A549 (cell line): Measurements from ENCODE around the gene EFS.

Experiments used
- E2F6 ChIP-seq: IDR thresholded peaks from 2 replicates; pipeline ENCODE4 v1.6.1; 2012; ENCODE audit warnings: low read depth, borderline replicate concordance
- JUN ChIP-seq, 2 experiments: fragments of >200 bp; sonication (Bioruptor Twin); formaldehyde crosslinking; IDR thresholded peaks; 2 replicates in 1 of 2; 3 replicates in 1 of 2; pipeline ENCODE4 v1.6.1; 2016 to 2017
- MYC ChIP-seq: IDR thresholded peaks from 2 replicates; pipeline ENCODE4 v1.6.1; 2012; ENCODE audit warnings: mild to moderate bottlenecking, inconsistent platforms, low read length, improper control_type of control experiment, borderline replicate concordance
- POLR2A ChIP-seq: IDR thresholded peaks from 2 replicates; pipeline ENCODE4 v1.6.1; 2012; ENCODE audit warnings: mild to moderate bottlenecking, low read length
- RCOR1 ChIP-seq: fragments of 150-350 bp; IDR thresholded peaks from 2 replicates; pipeline ENCODE4 v1.6.1; 2014; ENCODE audit warnings: antibody characterized with exemption, low read length, low read depth
- REST ChIP-seq: fragments of 200-600 bp; sonication (generic); IDR thresholded peaks from 2 replicates; pipeline ENCODE4 v1.6.1; 2016; ENCODE audit warnings: antibody characterized with exemption, mild to moderate bottlenecking, moderate library complexity
- ZC3H11A ChIP-seq: fragments of 450-650 bp; IDR thresholded peaks from 2 replicates; pipeline ENCODE4 v1.6.1; 2014; ENCODE audit warnings: antibody characterized with exemption, mild to moderate bottlenecking
- TF ChIP-seq, protein P1 (sequence below): fragments of >200 bp; sonication (Bioruptor Twin); formaldehyde crosslinking; IDR thresholded peaks from 3 replicates; pipeline ENCODE4 v1.5.1; 2016

DNA sequence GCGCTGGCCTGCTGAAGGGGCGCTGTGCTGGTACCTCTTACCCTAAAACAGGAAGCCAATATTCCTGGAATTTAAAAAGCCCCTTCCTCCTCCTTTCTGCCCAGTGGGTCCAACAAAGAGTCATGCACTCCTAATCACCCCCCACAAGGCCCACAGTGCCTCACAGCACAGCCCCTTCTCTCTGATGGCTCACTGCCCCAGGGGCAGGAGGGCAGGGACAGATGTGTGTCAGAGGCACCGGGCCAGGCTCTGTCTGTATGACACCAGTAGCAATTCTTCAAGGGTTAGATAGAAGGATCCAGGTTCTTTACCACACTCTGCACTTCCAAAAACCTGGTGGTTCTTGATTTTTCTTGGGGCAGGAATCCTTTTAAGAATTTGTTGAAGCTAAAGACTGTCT is 34.2 kb upstream of the EFS start:
- TF ChIP-seq MYC (no peak), E2F6 (no peak), REST (no peak), RCOR1 (no peak), POLR2A (no peak), ZC3H11A (no peak), JUN (IDR thresholded peaks at IDR 0.05) (no peak)
- TF ChIP-seq, protein P1, sequence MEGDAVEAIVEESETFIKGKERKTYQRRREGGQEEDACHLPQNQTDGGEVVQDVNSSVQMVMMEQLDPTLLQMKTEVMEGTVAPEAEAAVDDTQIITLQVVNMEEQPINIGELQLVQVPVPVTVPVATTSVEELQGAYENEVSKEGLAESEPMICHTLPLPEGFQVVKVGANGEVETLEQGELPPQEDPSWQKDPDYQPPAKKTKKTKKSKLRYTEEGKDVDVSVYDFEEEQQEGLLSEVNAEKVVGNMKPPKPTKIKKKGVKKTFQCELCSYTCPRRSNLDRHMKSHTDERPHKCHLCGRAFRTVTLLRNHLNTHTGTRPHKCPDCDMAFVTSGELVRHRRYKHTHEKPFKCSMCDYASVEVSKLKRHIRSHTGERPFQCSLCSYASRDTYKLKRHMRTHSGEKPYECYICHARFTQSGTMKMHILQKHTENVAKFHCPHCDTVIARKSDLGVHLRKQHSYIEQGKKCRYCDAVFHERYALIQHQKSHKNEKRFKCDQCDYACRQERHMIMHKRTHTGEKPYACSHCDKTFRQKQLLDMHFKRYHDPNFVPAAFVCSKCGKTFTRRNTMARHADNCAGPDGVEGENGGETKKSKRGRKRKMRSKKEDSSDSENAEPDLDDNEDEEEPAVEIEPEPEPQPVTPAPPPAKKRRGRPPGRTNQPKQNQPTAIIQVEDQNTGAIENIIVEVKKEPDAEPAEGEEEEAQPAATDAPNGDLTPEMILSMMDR, result no peak
